GM10266 (cell line): ENCODE results near the gene RPS3.
"Not testable (repeated sequence)": the region's sequence is repeated elsewhere in the genome, so short reads cannot be mapped to it uniquely, and the experiment has no call there.

Experiments
- DNase-seq: peaks from one replicate; pipeline ENCODE4 v3.0.0; 2012; ENCODE audit errors: extremely low spot score
- TF ChIP-seq, protein P1 (sequence below): IDR thresholded peaks from 2 replicates; pipeline ENCODE4 v1.5.1; 2012; ENCODE audit warnings: mild to moderate bottlenecking, low read depth; ENCODE audit not compliant: control insufficient read depth, insufficient read depth; ENCODE audit errors: missing control alignments

RPS3 gene

GRCh38 chr11:75352588-75353206 is 46.6 kb upstream of the RPS3 start:
- DNase-seq = no peak
- TF ChIP-seq, protein P1, sequence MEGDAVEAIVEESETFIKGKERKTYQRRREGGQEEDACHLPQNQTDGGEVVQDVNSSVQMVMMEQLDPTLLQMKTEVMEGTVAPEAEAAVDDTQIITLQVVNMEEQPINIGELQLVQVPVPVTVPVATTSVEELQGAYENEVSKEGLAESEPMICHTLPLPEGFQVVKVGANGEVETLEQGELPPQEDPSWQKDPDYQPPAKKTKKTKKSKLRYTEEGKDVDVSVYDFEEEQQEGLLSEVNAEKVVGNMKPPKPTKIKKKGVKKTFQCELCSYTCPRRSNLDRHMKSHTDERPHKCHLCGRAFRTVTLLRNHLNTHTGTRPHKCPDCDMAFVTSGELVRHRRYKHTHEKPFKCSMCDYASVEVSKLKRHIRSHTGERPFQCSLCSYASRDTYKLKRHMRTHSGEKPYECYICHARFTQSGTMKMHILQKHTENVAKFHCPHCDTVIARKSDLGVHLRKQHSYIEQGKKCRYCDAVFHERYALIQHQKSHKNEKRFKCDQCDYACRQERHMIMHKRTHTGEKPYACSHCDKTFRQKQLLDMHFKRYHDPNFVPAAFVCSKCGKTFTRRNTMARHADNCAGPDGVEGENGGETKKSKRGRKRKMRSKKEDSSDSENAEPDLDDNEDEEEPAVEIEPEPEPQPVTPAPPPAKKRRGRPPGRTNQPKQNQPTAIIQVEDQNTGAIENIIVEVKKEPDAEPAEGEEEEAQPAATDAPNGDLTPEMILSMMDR = no peak

GRCh38 chr11:75355051-75355450 is 44.3 kb upstream of the RPS3 start:
- DNase-seq = no peak
- TF ChIP-seq, protein P1 = no peak

DNA sequence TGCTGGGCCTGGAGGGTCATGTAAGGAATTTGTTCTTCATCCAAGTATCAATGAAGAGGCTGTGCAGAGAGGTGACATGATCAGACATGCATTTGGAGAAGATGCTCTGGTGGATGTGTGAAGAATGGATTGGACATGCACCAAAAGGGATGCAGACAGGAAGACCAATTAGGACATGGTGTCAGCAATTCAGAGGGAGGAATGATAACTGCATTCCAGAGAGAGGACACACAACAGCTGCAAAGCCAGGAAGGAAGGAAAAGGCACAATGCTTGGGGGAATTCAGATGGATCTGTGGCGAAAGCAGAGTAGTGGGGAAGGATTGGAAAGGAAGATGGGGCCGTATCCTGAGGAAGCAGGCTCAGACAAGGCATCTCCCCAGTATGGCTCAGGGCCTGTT is 42.7 kb upstream of the RPS3 start:
- TF ChIP-seq, protein P1 = no peak
- no peak for DNase-seq

- not testable (repeated sequence) for DNase-seq
Measured at GRCh38 chr11:75362285-75362684, 37.0 kb upstream of the RPS3 start.

DNA sequence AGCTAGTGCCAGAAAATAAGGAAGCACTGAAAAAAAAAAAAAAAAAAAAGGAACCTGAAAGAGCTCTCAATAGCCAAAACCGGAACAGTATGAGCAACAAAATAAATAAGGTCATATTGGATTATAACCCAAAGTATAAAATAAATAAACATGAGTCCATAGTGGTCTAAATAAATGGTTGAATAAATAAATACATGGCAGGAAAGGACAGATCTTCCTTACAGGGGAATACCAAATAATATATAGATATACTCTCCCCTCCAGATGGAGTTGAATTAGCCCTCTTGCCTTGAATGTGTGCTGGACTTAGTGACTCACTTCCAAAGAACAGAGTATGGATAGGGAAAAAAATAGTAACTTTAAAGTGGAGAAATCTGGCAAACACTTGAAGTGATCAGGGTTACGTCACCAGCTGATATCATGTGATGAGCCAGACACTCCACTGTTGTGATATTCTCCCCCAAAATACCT is 33.6 kb upstream of the RPS3 start:
- TF ChIP-seq, protein P1 = no peak
- no peak for DNase-seq

- not testable (repeated sequence) for DNase-seq
Measured at GRCh38 chr11:75366826-75367225, 32.5 kb upstream of the RPS3 start.

- TF ChIP-seq, protein P1 = no peak
Measured at GRCh38 chr11:75369560-75370255, 29.6 kb upstream of the RPS3 start.

DNA sequence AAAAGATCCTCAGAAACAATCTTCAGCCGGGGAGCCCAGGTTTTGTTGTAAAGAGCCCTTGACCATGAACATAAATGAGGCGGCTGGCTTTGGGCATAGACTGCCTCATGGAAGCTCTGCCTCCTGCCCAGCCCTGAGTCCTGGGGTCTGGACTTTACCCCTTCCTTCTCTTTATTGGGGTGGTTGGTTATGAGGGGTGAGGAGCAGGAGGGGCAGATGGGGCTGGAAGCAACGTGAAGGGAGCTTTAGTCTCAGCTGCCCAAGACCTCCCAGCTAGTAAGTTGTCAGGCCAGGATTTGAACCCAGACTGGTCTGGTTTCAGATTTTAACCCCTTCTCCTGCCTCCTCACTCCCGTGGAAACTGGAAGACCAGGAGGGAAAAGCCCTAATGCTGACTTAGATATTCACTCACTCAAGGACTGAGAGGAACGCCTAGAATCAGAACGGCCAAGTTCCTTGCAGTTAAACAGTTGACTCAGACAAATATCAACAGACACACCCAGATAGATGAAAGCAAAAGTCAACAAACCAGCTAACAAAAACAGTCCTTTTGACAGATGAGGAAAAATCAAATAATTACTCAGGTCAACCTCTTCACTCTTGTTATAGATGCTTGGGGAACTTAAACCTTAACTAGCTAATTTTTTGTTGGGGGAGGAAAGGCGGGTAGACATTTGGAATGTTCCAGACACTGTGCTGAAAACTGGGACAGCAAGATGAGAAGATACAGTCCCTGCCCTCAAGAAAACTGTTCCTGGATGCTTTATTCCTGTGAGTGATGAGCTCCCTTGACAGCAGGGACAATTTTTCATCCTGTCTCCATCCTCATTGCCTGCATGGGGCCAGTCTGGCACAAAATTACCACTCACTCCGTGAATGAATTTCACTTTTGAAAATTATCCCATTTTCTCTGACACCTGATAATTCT is 27.1 kb upstream of the RPS3 start:
- DNase-seq = no peak
- TF ChIP-seq, protein P1 = no peak

More at GRCh38 chr11:75369560-75370255, 29.6 kb upstream of the RPS3 start:
- no peak for DNase-seq
